Nucleus accumbens (tissue), 56 donors: ENCODE results near the gene LRRC74A.
"Not testable (repeated sequence)": the region's sequence is repeated elsewhere in the genome, so short reads cannot be mapped to it uniquely, and the experiment has no call there.

Source experiments
- DNase-seq, 56 donors: peaks; one replicate each; lab custom pipeline; 2025; lab: John Stamatoyannopoulos, UW

Gene LRRC74A

GRCh38 chr14:76882651-76883050, 56.4 kb downstream of the LRRC74A start:
- DNase-seq: peak in 4 of 56 donors; percentile 7 to 48 (median 33)

GRCh38 chr14:76883447-76883846, 57.2 kb downstream of the LRRC74A start:
- DNase-seq: no peak

GRCh38 chr14:76884394-76884793, 58.2 kb downstream of the LRRC74A start:
- no peak for DNase-seq

- no peak for DNase-seq
Measured at GRCh38 chr14:76884853-76885276, 58.7 kb downstream of the LRRC74A start.

- peak in 2 of 56 donors; percentile 14 to 31 for DNase-seq
Measured at GRCh38 chr14:76887191-76887590, 61.0 kb downstream of the LRRC74A start.

GRCh38 chr14:76891391-76891790, 65.2 kb downstream of the LRRC74A start:
- DNase-seq: no peak

- DNase-seq: peak in 1 of 56 donors; percentile 8
Measured at GRCh38 chr14:76894308-76894707, 68.1 kb downstream of the LRRC74A start.

GRCh38 chr14:76898006-76898405, 71.8 kb downstream of the LRRC74A start:
- DNase-seq: not testable (repeated sequence)

- no peak for DNase-seq
Measured at GRCh38 chr14:76900682-76901081, 74.5 kb downstream of the LRRC74A start.

- no peak for DNase-seq
Measured at GRCh38 chr14:76901171-76902055, 75.2 kb downstream of the LRRC74A start.

GRCh38 chr14:76902591-76902990, 76.4 kb downstream of the LRRC74A start:
- no peak for DNase-seq

GRCh38 chr14:76904100-76904739, 78.0 kb downstream of the LRRC74A start:
- no peak for DNase-seq

GRCh38 chr14:76904740-76905569, 78.7 kb downstream of the LRRC74A start:
- peak in 11 of 56 donors; percentile 11 to 53 (median 40) for DNase-seq

- peak in 1 of 56 donors; percentile 31 for DNase-seq
Measured at GRCh38 chr14:76908834-76909233, 82.6 kb downstream of the LRRC74A start.

GRCh38 chr14:76909266-76909665, 83.1 kb downstream of the LRRC74A start:
- no peak for DNase-seq

- DNase-seq: no peak
Measured at GRCh38 chr14:76910371-76910890, 84.2 kb downstream of the LRRC74A start.

- DNase-seq: no peak
Measured at GRCh38 chr14:76911473-76911872, 85.3 kb downstream of the LRRC74A start.

- not testable (repeated sequence) for DNase-seq
Measured at GRCh38 chr14:76914533-76915081, 88.4 kb downstream of the LRRC74A start.

- no peak for DNase-seq
Measured at GRCh38 chr14:76916040-76916715, 90.0 kb downstream of the LRRC74A start.
